HepG2 (cell line): ENCODE data around the gene COX5B. TPM values are rescaled to one million over a fixed set of nuclear protein-coding genes. Genes with fewer than 3 reads are reported as not detected.
A peak's percentile ranks its signal among the peaks of the same experiment; 100 is the strongest.

Experiments
- ATF3 ChIP-seq: sonication (generic); formaldehyde crosslinking; IDR thresholded peaks from 2 replicates; pipeline ENCODE4 v1.4.0; 2020; ENCODE audit warnings: missing genetic modification reagents
- CBX1 ChIP-seq: IDR thresholded peaks from one replicate; pipeline ENCODE4 v1.6.1; 2016; ENCODE audit warnings: antibody characterized with exemption, low read depth
- GFI1 ChIP-seq: sonication (generic); formaldehyde crosslinking; IDR thresholded peaks from 2 replicates; pipeline ENCODE4 v1.5.0; 2020; ENCODE audit warnings: missing genetic modification reagents, mild to moderate bottlenecking, borderline replicate concordance
- GMEB1 ChIP-seq: sonication (generic); formaldehyde crosslinking; IDR thresholded peaks from 2 replicates; pipeline ENCODE4 v1.5.1; 2020; ENCODE audit warnings: missing genetic modification reagents, mild to moderate bottlenecking, borderline replicate concordance
- KDM2A ChIP-seq: sonication (generic); formaldehyde crosslinking; IDR thresholded peaks from 2 replicates; pipeline ENCODE4 v1.4.0; 2020; ENCODE audit warnings: low read depth, missing genetic modification reagents, borderline replicate concordance
- MATR3 ChIP-seq: sonication (generic); formaldehyde crosslinking; IDR thresholded peaks from 2 replicates; pipeline ENCODE4 v1.4.0; 2020; ENCODE audit warnings: missing genetic modification reagents
- MXD1 ChIP-seq: sonication (generic); formaldehyde crosslinking; IDR thresholded peaks from 2 replicates; pipeline ENCODE4 v1.4.0; 2020; ENCODE audit warnings: mild to moderate bottlenecking, missing genetic modification reagents
- MXI1 ChIP-seq: IDR thresholded peaks from 3 replicates; pipeline ENCODE4 v1.6.1; 2012; ENCODE audit warnings: low read depth, low read length, inconsistent platforms, borderline replicate concordance
- NR3C1 ChIP-seq: sonication (generic); formaldehyde crosslinking; IDR thresholded peaks from 2 replicates; pipeline ENCODE4 v1.4.0; 2020; ENCODE audit warnings: missing genetic modification reagents
- PTBP1 ChIP-seq: fragments of 200-400 bp; formaldehyde crosslinking; IDR thresholded peaks from 2 replicates; pipeline ENCODE4 v1.6.1; 2018; ENCODE audit warnings: low read length, low read depth; ENCODE audit not compliant: poor library complexity, severe bottlenecking
- RXRA ChIP-seq: sonication (generic); formaldehyde crosslinking; IDR thresholded peaks from 2 replicates; pipeline ENCODE4 v1.5.1; 2020; ENCODE audit warnings: missing genetic modification reagents
- SKI ChIP-seq: fragments of 450-650 bp; IDR thresholded peaks from one replicate; pipeline ENCODE4 v1.6.1; 2018; ENCODE audit warnings: mild to moderate bottlenecking; ENCODE audit not compliant: partially characterized antibody
- XBP1 ChIP-seq: sonication (generic); formaldehyde crosslinking; IDR thresholded peaks from 2 replicates; pipeline ENCODE4 v1.5.0; 2020; ENCODE audit warnings: missing genetic modification reagents
- YY1 ChIP-seq: IDR thresholded peaks from 2 replicates; pipeline ENCODE4 v1.6.1; 2011; ENCODE audit warnings: low read length, low read depth, moderate library complexity, mild to moderate bottlenecking; ENCODE audit not compliant: insufficient read depth, insufficient replicate concordance
- ZBTB37 ChIP-seq: sonication (generic); formaldehyde crosslinking; IDR thresholded peaks from 2 replicates; pipeline ENCODE4 v1.4.0; 2020; ENCODE audit warnings: mild to moderate bottlenecking, missing genetic modification reagents
- ZNF160 ChIP-seq: sonication (generic); formaldehyde crosslinking; IDR thresholded peaks from 2 replicates; pipeline ENCODE4 v1.8.0; 2022; ENCODE audit warnings: mild to moderate bottlenecking, inconsistent platforms, missing genetic modification reagents
- ZNF224 ChIP-seq: sonication (generic); formaldehyde crosslinking; IDR thresholded peaks from 2 replicates; pipeline ENCODE4 v1.5.0; 2020; ENCODE audit warnings: mild to moderate bottlenecking, missing genetic modification reagents
- ZNF234 ChIP-seq: sonication (generic); formaldehyde crosslinking; conservative IDR thresholded peaks from 2 replicates; pipeline ENCODE4 v1.5.1; 2020; ENCODE audit warnings: mild to moderate bottlenecking, missing genetic modification reagents
- ZNF441 ChIP-seq: sonication (generic); formaldehyde crosslinking; IDR thresholded peaks from 2 replicates; pipeline ENCODE4 v1.7.0; 2021; ENCODE audit warnings: missing genetic modification reagents, borderline replicate concordance
- ZNF724P ChIP-seq: sonication (generic); formaldehyde crosslinking; IDR thresholded peaks from 2 replicates; pipeline ENCODE4 v1.8.0; 2022; ENCODE audit warnings: missing genetic modification reagents, borderline replicate concordance
- ZNF740 ChIP-seq: sonication (generic); formaldehyde crosslinking; IDR thresholded peaks from 2 replicates; pipeline ENCODE4 v1.4.0; 2020; ENCODE audit warnings: missing genetic modification reagents
- ZNF841 ChIP-seq: sonication (generic); formaldehyde crosslinking; IDR thresholded peaks from 2 replicates; pipeline ENCODE4 v1.8.1; 2023; ENCODE audit warnings: missing genetic modification reagents, borderline replicate concordance
- ZSCAN25 ChIP-seq: sonication (generic); formaldehyde crosslinking; IDR thresholded peaks from 2 replicates; pipeline ENCODE4 v1.8.0; 2022; ENCODE audit warnings: mild to moderate bottlenecking, missing genetic modification reagents
- ZSCAN5A ChIP-seq: sonication (generic); formaldehyde crosslinking; IDR thresholded peaks from 2 replicates; pipeline ENCODE4 v1.8.0; 2022; ENCODE audit warnings: mild to moderate bottlenecking, missing genetic modification reagents, borderline replicate concordance
- polyA plus RNA-seq, 8 experiments: library from polyadenylated mRNA; depleted of rRNA in 3 of 8; stranded (reverse) in 7 of 8; unstranded in 1 of 8; fragments of >200 nt; fragmentation: Illumina TruSeq in 4 of 8; extraction: Trizol in 4 of 8; gene quantifications; 2 replicates each; pipeline versions ENCODE4 v1.2.1 to v1.2.3, GENCODE V29; 2011 to 2016; ENCODE audit warnings: low read depth in 4 of 8, missing spikeins in 1 of 8, mixed read lengths in 1 of 8; ENCODE audit not compliant: insufficient read depth in 1 of 8
- total RNA-seq, 5 experiments: library from RNA; depleted of rRNA; stranded (reverse); fragments of >200 nt; fragmentation: Illumina TruSeq; extraction: Trizol; gene quantifications; 2 replicates each; pipeline ENCODE4 v1.2.3, GENCODE V29; 2016; ENCODE audit warnings: low read depth in 1 of 5

COX5B gene
- total and polyA plus RNA-seq, 2 of the 13 experiments (the other 11 are each of a cell fraction or from before 2014, with no cell fraction given), result 453 to 536 TPM

- no peak for TF ChIP-seq ZNF160
- TF ChIP-seq YY1, result peak; percentile 70
- TF ChIP-seq ZBTB37 (CRISPR knock-in tag), result no peak
- TF ChIP-seq ZSCAN25 (CRISPR knock-in tag), result no peak
- TF ChIP-seq ZNF740, result no peak
- no peak for TF ChIP-seq MXD1 (CRISPR knock-in tag)
- no peak for TF ChIP-seq ATF3
- TF ChIP-seq ZNF724P (CRISPR knock-in tag), result no peak
- no peak for TF ChIP-seq ZNF841
- peak; percentile 48; the same call in 1 of the 3 replicates for TF ChIP-seq MXI1
- no peak for TF ChIP-seq RXRA
- peak; percentile 65 for TF ChIP-seq KDM2A (CRISPR knock-in tag)
- no peak for TF ChIP-seq MATR3 (CRISPR knock-in tag)
- no peak for TF ChIP-seq GMEB1
- TF ChIP-seq ZNF441 (CRISPR knock-in tag), result no peak
- no peak for TF ChIP-seq ZNF224 (CRISPR knock-in tag)
- TF ChIP-seq ZSCAN5A (CRISPR knock-in tag), result no peak
- TF ChIP-seq CBX1, result no peak
- TF ChIP-seq XBP1, result no peak
- TF ChIP-seq NR3C1, result no peak
- no peak for TF ChIP-seq GFI1
- no peak for TF ChIP-seq PTBP1
- no peak for TF ChIP-seq ZNF234
- TF ChIP-seq SKI, result no peak
These were observed 51.7 kb downstream of the COX5B start (continued) for GRCh38 chr2:97697252-97698235.
